ENCODE results near the gene MAGI2. TPM values are rescaled to one million over a fixed set of nuclear protein-coding genes. Genes with fewer than 3 reads are reported as not detected.

MAGI2 gene
- total and polyA plus RNA-seq, 2 experiments from 2014 or later = 3.5 to 4.1 TPM

DNA sequence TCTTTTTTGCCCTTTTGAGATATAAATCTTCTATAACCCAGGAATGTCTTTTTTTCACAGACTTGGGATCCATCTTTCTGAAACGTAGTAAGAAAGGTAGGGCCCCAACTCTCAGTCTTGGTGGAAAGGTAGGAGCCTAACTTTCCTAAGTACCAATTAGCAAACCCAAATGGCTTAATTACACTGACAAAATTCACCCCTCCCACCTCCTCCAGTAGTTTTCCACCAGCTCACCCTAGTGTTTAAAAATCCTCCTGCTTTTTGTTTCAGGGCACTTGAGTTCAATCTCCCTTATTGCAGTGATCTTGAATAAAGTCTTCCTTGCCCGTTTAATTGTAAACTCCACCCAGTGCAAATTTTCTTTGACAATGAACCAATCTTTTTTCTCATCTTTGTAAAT, 1054.9 kb downstream of the MAGI2 start:
- Histone ChIP-seq H3K4me2 (ENCODE audit: unreplicated experiment) (no peak overlapping the region), H2AFZ (no peak overlapping the region), H3K27me3 (replicated peaks; ENCODE audit: insufficient read depth) (no peaks in the 10 kb centered on the region), H3K9me3 (ENCODE audit: low read depth) (no peaks in the 10 kb centered on the region), H3K27ac (no peak overlapping the region), H3K79me2 (ENCODE audit: insufficient read depth) (no peaks in the 10 kb centered on the region), H3K36me3 (ENCODE audit: low read depth) (no peaks in the 10 kb centered on the region), H3K9ac (no peak overlapping the region), H3K4me1 (ENCODE audit: insufficient read depth) (peaks cover 14% of the 10 kb centered on the region; the same call in 1 of the 2 replicates), H3F3A (ENCODE audit: insufficient read depth) (peaks cover 7% of the 10 kb centered on the region; the same call in 1 of the 2 replicates), H3K4me3 (no peak overlapping the region), H3K9me2 (ENCODE audit: insufficient read depth) (no peaks in the 10 kb centered on the region), H4K20me1 (ENCODE audit: insufficient read depth) (no peaks in the 10 kb centered on the region)
- no peak for DNase-seq
- 90 to 93% methylated on average over 2 of the region's 2 CpGs for WGBS, 2 experiments (ENCODE audit: low coverage in 1 of 2, low lambda C conversion rate in 2 of 2, missing lambda C conversion rate in 2 of 2)
- TF ChIP-seq EZH2phosphoT487 (IDR thresholded peaks at IDR 0.05; ENCODE audit: insufficient read depth, low read depth) = no peak
- TF ChIP-seq EZH2 (IDR thresholded peaks at IDR 0.05; ENCODE audit: insufficient read depth, poor library complexity, severe bottlenecking) = no peak
- in situ Hi-C loops (cut with MboI) = no loop called here

GRCh38 chr7:78398081-78398480, 1055.4 kb downstream of the MAGI2 start:
- H3K27me3 ChIP-seq (replicated peaks; ENCODE audit: insufficient read depth) = no peaks in the 10 kb centered on the region
- H3K9me2 ChIP-seq (ENCODE audit: insufficient read depth) = no peaks in the 10 kb centered on the region
- H3K36me3 ChIP-seq (ENCODE audit: low read depth) = no peaks in the 10 kb centered on the region
- no peak overlapping the region for H3K27ac ChIP-seq
- H3F3A ChIP-seq (ENCODE audit: insufficient read depth) = peaks cover 7% of the 10 kb centered on the region; the same call in 1 of the 2 replicates
- H4K20me1 ChIP-seq (ENCODE audit: insufficient read depth) = no peaks in the 10 kb centered on the region
- H3K79me2 ChIP-seq (ENCODE audit: insufficient read depth) = no peaks in the 10 kb centered on the region
- no peak overlapping the region for H3K9ac ChIP-seq
- H3K4me1 ChIP-seq (ENCODE audit: insufficient read depth) = peaks cover 14% of the 10 kb centered on the region; the same call in 1 of the 2 replicates
- WGBS, 2 experiments (ENCODE audit: low coverage in 1 of 2, low lambda C conversion rate in 2 of 2, missing lambda C conversion rate in 2 of 2) = 71 to 73% methylated on average over 5 of the region's 5 CpGs
- DNase-seq = no peak
- in situ Hi-C loops (cut with MboI) = no loop called here
- no peak overlapping the region for H2AFZ ChIP-seq
- no peaks in the 10 kb centered on the region for H3K9me3 ChIP-seq (ENCODE audit: low read depth)
- H3K4me2 ChIP-seq (ENCODE audit: unreplicated experiment) = no peak overlapping the region
- H3K4me3 ChIP-seq = no peak overlapping the region
- TF ChIP-seq EZH2 (IDR thresholded peaks at IDR 0.05; ENCODE audit: insufficient read depth, poor library complexity, severe bottlenecking) (no peak), EZH2phosphoT487 (IDR thresholded peaks at IDR 0.05; ENCODE audit: insufficient read depth, low read depth) (no peak)

DNA sequence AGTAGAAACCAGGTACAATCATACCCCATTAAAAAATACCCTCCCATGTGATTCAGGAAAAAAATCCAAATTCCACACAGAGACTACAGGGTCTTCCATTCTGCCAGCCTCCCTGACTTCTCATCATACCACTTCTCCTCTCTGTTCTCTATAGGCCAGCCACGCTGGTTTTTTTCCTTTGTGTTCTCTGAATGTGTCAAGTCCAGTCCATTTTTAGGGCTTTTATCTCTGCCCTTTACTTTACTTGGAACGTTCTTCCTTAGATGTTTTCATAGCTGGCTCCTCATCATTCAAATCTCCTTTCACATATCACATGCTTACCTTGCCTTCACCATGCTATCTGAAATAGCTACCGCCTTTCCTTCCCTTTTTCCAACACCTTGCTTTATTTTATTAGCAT, 1057.3 kb downstream of the MAGI2 start:
- H3K9ac ChIP-seq = no peak overlapping the region
- no peak overlapping the region for H2AFZ ChIP-seq
- no peak overlapping the region for H3K4me2 ChIP-seq (ENCODE audit: unreplicated experiment)
- H3K36me3 ChIP-seq (ENCODE audit: low read depth) = no peaks in the 10 kb centered on the region
- no peaks in the 10 kb centered on the region for H3K79me2 ChIP-seq (ENCODE audit: insufficient read depth)
- WGBS, 2 experiments (ENCODE audit: low coverage in 1 of 2, low lambda C conversion rate in 2 of 2, missing lambda C conversion rate in 2 of 2) = 77 to 78% methylated on average over 3 of the region's 3 CpGs
- no peak for DNase-seq
- H3K27me3 ChIP-seq (replicated peaks; ENCODE audit: insufficient read depth) = no peaks in the 10 kb centered on the region
- no peak overlapping the region for H3K4me3 ChIP-seq
- H3F3A ChIP-seq (ENCODE audit: insufficient read depth) = peaks cover 7% of the 10 kb centered on the region; the same call in 1 of the 2 replicates
- H3K9me2 ChIP-seq (ENCODE audit: insufficient read depth) = no peaks in the 10 kb centered on the region
- peaks cover 14% of the 10 kb centered on the region; the same call in 1 of the 2 replicates for H3K4me1 ChIP-seq (ENCODE audit: insufficient read depth)
- in situ Hi-C loops (cut with MboI) = no loop called here
- H4K20me1 ChIP-seq (ENCODE audit: insufficient read depth) = no peaks in the 10 kb centered on the region
- TF ChIP-seq EZH2 (IDR thresholded peaks at IDR 0.05; ENCODE audit: insufficient read depth, poor library complexity, severe bottlenecking) (no peak), EZH2phosphoT487 (IDR thresholded peaks at IDR 0.05; ENCODE audit: insufficient read depth, low read depth) (no peak)
- H3K27ac ChIP-seq = no peak overlapping the region
- no peaks in the 10 kb centered on the region for H3K9me3 ChIP-seq (ENCODE audit: low read depth)

- in situ Hi-C loops (cut with MboI) = no loop called here
- WGBS, 2 experiments (ENCODE audit: low coverage in 1 of 2, low lambda C conversion rate in 2 of 2, missing lambda C conversion rate in 2 of 2) = 65 to 77% methylated on average over 2 of the region's 2 CpGs
Measured at GRCh38 chr7:78395298-78396036, 1058.0 kb downstream of the MAGI2 start.

More at GRCh38 chr7:78395298-78396036, 1058.0 kb downstream of the MAGI2 start:
- no peak overlapping the region; the same call in 1 of the 2 replicates for H2AFZ ChIP-seq
- H3K4me2 ChIP-seq (ENCODE audit: unreplicated experiment) = peak overlapping the region; percentile 28
- H3K9ac ChIP-seq = no peak overlapping the region
- 0 out of 2 replicates have a peak overlapping the region, but pooled peaks have one; percentile 3 for H3K27ac ChIP-seq
- peaks cover 14% of the 10 kb centered on the region; the same call in 1 of the 2 replicates for H3K4me1 ChIP-seq (ENCODE audit: insufficient read depth)
- DNase-seq = no peak
- no peaks in the 10 kb centered on the region for H3K9me2 ChIP-seq (ENCODE audit: insufficient read depth)
- H3K36me3 ChIP-seq (ENCODE audit: low read depth) = no peaks in the 10 kb centered on the region
- H3K4me3 ChIP-seq = peak overlapping the region; percentile 16; the same call in 1 of the 2 replicates
- H3K27me3 ChIP-seq (replicated peaks; ENCODE audit: insufficient read depth) = no peaks in the 10 kb centered on the region
- peaks cover 7% of the 10 kb centered on the region; the same call in 1 of the 2 replicates for H3F3A ChIP-seq (ENCODE audit: insufficient read depth)
- H3K79me2 ChIP-seq (ENCODE audit: insufficient read depth) = no peaks in the 10 kb centered on the region
- no peaks in the 10 kb centered on the region for H4K20me1 ChIP-seq (ENCODE audit: insufficient read depth)
- no peak for TF ChIP-seq EZH2phosphoT487 (IDR thresholded peaks at IDR 0.05; ENCODE audit: insufficient read depth, low read depth)
- TF ChIP-seq EZH2 (IDR thresholded peaks at IDR 0.05; ENCODE audit: insufficient read depth, poor library complexity, severe bottlenecking) = no peak
- H3K9me3 ChIP-seq (ENCODE audit: low read depth) = no peaks in the 10 kb centered on the region
